SU-DHL-6 (cell line): Measurements from ENCODE around the gene PTGES.

Experiments
- H2AFZ ChIP-seq: fragments of 200-600 bp; sonication (generic); 2 replicates; pipeline ENCODE4 v1.6.1; 2014; ENCODE audit warnings: low read depth, mild to moderate bottlenecking, moderate library complexity, mixed read lengths, antibody characterized with exemption, low read length; ENCODE audit not compliant: severe bottlenecking
- H3F3A ChIP-seq: fragments of 200-600 bp; shearing (Covaris generic); 2 replicates; pipeline ENCODE4 v1.6.0; 2016; ENCODE audit warnings: antibody characterized with exemption, mild to moderate bottlenecking; ENCODE audit not compliant: insufficient read depth
- H3K27ac ChIP-seq: fragments of 200-600 bp; sonication (generic); 2 replicates; pipeline ENCODE4 v1.5.1; 2016; ENCODE audit warnings: low read depth, mild to moderate bottlenecking, low read length, moderate library complexity, mixed read lengths
- H3K27me3 ChIP-seq: fragments of 200-600 bp; sonication (generic), shearing (Covaris generic); 2 replicates; pipeline ENCODE4 v1.6.0; 2014; ENCODE audit warnings: mild to moderate bottlenecking, low read length
- H3K36me3 ChIP-seq: fragments of 200-600 bp; sonication (generic); 2 replicates; pipeline ENCODE4 v1.6.1; 2014; ENCODE audit warnings: mild to moderate bottlenecking, low read length, mixed read lengths
- H3K4me2 ChIP-seq: fragments of 300-600, 200-600 bp; shearing (Covaris generic), sonication (generic); 2 replicates; pipeline ENCODE4 v1.6.0; 2014; ENCODE audit warnings: low read length, low read depth, mild to moderate bottlenecking; ENCODE audit not compliant: poor library complexity, severe bottlenecking
- H3K4me3 ChIP-seq: fragments of 200-600 bp; sonication (generic); 2 replicates; pipeline ENCODE4 v1.5.1; 2014; ENCODE audit warnings: antibody characterized with exemption, low read length, mild to moderate bottlenecking, mixed read lengths; ENCODE audit not compliant: insufficient read depth, poor library complexity, severe bottlenecking
- H3K79me2 ChIP-seq: fragments of 200-600 bp; sonication (generic); 2 replicates; pipeline ENCODE4 v1.6.1; 2014; ENCODE audit warnings: mild to moderate bottlenecking, low read length, moderate library complexity; ENCODE audit not compliant: insufficient read depth
- H3K9ac ChIP-seq: fragments of 200-600 bp; sonication (generic); 2 replicates; pipeline ENCODE4 v1.7.0; 2014; ENCODE audit warnings: mild to moderate bottlenecking, low read length
- H3K9me2 ChIP-seq: fragments of 200-600 bp; sonication (generic); replicated peaks from 2 replicates; pipeline ENCODE4 v1.6.1; 2014; ENCODE audit warnings: low read length; ENCODE audit not compliant: insufficient read depth
- H3K9me3 ChIP-seq: fragments of 200-600 bp; sonication (generic); 2 replicates; pipeline ENCODE4 v1.6.1; 2014; ENCODE audit warnings: low read length, mixed read lengths; ENCODE audit not compliant: insufficient read depth
- H4K20me1 ChIP-seq: fragments of 200-600 bp; sonication (generic); 2 replicates; pipeline ENCODE4 v1.6.1; 2014; ENCODE audit warnings: low read depth, mild to moderate bottlenecking, antibody characterized with exemption, low read length, moderate library complexity, mixed read lengths
- CTCF ChIP-seq: fragments of 200-600 bp; sonication (generic); IDR thresholded peaks from one replicate; pipeline ENCODE4 v1.5.1; 2017; ENCODE audit warnings: antibody characterized with exemption, mild to moderate bottlenecking, low read length, moderate library complexity; ENCODE audit not compliant: insufficient read depth, poor library complexity, severe bottlenecking
- EZH2phosphoT487 ChIP-seq: fragments of 200-600 bp; sonication (generic), shearing (Covaris generic); conservative IDR thresholded peaks from 2 replicates; pipeline ENCODE4 v1.6.1; 2018; ENCODE audit warnings: mild to moderate bottlenecking, antibody characterized with exemption, low read length, moderate library complexity, mixed read lengths

PTGES gene

GRCh38 chr9:129756191-129756590 is 3.3 kb upstream of the PTGES start:
- Histone ChIP-seq H3K4me3 (no peak overlapping the region), H3K4me2 (no peak overlapping the region), H4K20me1 (no peaks in the 10 kb centered on the region), H3K36me3 (no peaks in the 10 kb centered on the region), H3K9me3 (no peaks in the 10 kb centered on the region), H3K79me2 (no peaks in the 10 kb centered on the region), H3K27me3 (no peaks in the 10 kb centered on the region), H3F3A (no peaks in the 10 kb centered on the region), H3K27ac (no peak overlapping the region), H3K9ac (no peak overlapping the region), H2AFZ (no peak overlapping the region), H3K9me2 (no peaks in the 10 kb centered on the region)
- TF ChIP-seq CTCF (no peak), EZH2phosphoT487 (no peak)

GRCh38 chr9:129755151-129755550 is 2.3 kb upstream of the PTGES start:
- no peak overlapping the region for H3K4me2 ChIP-seq
- H3K9ac ChIP-seq: no peak overlapping the region
- H3K4me3 ChIP-seq: no peak overlapping the region
- H3F3A ChIP-seq: no peaks in the 10 kb centered on the region
- no peaks in the 10 kb centered on the region for H3K9me3 ChIP-seq
- H3K36me3 ChIP-seq: no peaks in the 10 kb centered on the region
- H3K27me3 ChIP-seq: no peaks in the 10 kb centered on the region
- no peaks in the 10 kb centered on the region for H3K9me2 ChIP-seq
- TF ChIP-seq CTCF (no peak), EZH2phosphoT487 (no peak)
- H2AFZ ChIP-seq: no peak overlapping the region
- no peaks in the 10 kb centered on the region for H3K79me2 ChIP-seq
- no peak overlapping the region for H3K27ac ChIP-seq
- no peaks in the 10 kb centered on the region for H4K20me1 ChIP-seq

GRCh38 chr9:129751841-129752801 is 721 bp downstream of the PTGES start:
- Histone ChIP-seq H3K9me2 (no peaks in the 10 kb centered on the region), H3K79me2 (no peaks in the 10 kb centered on the region), H2AFZ (no peak overlapping the region), H3K36me3 (no peaks in the 10 kb centered on the region), H3F3A (no peaks in the 10 kb centered on the region), H3K4me2 (no peak overlapping the region), H4K20me1 (no peaks in the 10 kb centered on the region), H3K9me3 (no peaks in the 10 kb centered on the region), H3K27me3 (no peaks in the 10 kb centered on the region), H3K9ac (no peak overlapping the region), H3K27ac (no peak overlapping the region), H3K4me3 (no peak overlapping the region)
- TF ChIP-seq CTCF (no peak), EZH2phosphoT487 (no peak)
